ENCODE data around the gene KIF20B. TPM values are rescaled to one million over a fixed set of nuclear protein-coding genes. Genes with fewer than 3 reads are reported as not detected.

KIF20B gene
- total and polyA plus RNA-seq, 2 of the 13 experiments (the other 11 are each of a cell fraction or from before 2014, with no cell fraction given) = 3.5 to 38.6 TPM

DNA sequence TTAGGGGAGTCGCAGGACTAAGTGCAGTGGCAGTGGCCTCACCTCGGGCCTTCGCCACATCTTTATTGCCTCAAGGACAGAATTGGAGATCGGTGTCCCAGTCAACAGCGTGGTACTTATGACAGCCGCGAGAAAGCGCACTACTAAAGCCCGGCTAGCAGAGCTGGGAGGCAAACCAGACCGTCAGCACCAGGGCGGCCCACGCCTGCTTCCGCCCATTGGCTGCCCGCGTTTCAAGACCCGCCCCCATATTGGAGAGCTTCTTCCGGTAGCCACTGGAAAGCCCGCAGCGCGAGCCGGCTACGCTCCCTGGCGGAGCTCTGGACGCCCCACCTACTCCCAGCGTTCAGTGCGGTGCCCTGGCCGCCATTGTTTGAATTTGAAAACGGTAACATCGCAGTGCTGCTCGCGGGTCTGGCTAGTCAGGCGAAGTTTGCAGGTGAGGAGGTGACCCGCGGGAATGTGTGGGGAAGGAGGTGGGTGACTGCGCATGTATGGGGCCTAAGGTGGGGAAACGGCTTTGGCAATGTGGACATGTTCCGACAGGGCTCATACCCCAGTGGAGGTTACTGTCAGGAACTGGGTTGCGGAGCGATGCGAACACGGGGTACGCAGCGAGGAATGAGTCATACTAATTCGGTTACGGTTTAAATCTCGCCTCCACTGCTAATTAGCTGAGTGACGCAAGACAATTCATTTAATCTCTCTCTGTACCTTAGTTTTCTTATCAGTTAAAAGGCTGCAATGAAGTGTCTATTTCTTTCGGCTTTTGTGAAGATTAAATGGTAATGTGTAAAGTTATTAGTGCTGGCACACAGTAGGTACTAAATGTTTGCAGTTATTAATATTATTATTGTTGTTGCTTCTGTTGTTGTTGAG is at the start of gene KIF20B (continued):
- TF ChIP-seq ATF7 (IDR thresholded peaks at IDR 0.05) = no peak
- no peak for TF ChIP-seq ATF7 (CRISPR knock-in tag; IDR thresholded peaks at IDR 0.05)
- TF ChIP-seq MTF2 (CRISPR knock-in tag; IDR thresholded peaks at IDR 0.05; ENCODE audit: borderline replicate concordance) = peak; percentile 44; the same call in 1 of the 2 replicates
- TF ChIP-seq ZNF703 (CRISPR knock-in tag; IDR thresholded peaks at IDR 0.05; ENCODE audit: borderline replicate concordance) = no peak
- peak; percentile 89 for TF ChIP-seq KMT2B (CRISPR knock-in tag; IDR thresholded peaks at IDR 0.05)
- TF ChIP-seq ZNF30 (CRISPR knock-in tag; IDR thresholded peaks at IDR 0.05) = 0 out of 2 replicates have a peak, but pooled peaks have one; percentile 47
- TF ChIP-seq, protein P1, sequence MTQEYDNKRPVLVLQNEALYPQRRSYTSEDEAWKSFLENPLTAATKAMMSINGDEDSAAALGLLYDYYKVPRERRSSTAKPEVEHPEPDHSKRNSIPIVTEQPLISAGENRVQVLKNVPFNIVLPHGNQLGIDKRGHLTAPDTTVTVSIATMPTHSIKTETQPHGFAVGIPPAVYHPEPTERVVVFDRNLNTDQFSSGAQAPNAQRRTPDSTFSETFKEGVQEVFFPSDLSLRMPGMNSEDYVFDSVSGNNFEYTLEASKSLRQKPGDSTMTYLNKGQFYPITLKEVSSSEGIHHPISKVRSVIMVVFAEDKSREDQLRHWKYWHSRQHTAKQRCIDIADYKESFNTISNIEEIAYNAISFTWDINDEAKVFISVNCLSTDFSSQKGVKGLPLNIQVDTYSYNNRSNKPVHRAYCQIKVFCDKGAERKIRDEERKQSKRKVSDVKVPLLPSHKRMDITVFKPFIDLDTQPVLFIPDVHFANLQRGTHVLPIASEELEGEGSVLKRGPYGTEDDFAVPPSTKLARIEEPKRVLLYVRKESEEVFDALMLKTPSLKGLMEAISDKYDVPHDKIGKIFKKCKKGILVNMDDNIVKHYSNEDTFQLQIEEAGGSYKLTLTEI (CRISPR knock-in tag; conservative IDR thresholded peaks at IDR 0.05) = no peak; the same call in 1 of the 2 replicates
- TF ChIP-seq NPAS2 (CRISPR knock-in tag; IDR thresholded peaks at IDR 0.05; ENCODE audit: borderline replicate concordance) = no peak
- TF ChIP-seq, protein P2, sequence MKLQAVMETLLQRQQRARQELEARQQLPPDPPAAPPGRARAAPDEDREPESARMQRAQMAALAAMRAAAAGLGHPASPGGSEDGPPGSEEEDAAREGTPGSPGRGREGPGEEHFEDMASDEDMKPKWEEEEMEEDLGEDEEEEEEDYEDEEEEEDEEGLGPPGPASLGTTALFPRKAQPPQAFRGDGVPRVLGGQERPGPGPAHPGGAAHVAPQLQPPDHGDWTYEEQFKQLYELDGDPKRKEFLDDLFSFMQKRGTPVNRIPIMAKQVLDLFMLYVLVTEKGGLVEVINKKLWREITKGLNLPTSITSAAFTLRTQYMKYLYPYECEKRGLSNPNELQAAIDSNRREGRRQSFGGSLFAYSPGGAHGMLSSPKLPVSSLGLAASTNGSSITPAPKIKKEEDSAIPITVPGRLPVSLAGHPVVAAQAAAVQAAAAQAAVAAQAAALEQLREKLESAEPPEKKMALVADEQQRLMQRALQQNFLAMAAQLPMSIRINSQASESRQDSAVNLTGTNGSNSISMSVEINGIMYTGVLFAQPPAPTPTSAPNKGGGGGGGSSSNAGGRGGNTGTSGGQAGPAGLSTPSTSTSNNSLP (IDR thresholded peaks at IDR 0.05; ENCODE audit: low read depth, low read length) = no peak
- no peak for TF ChIP-seq ZNF251 (CRISPR knock-in tag; IDR thresholded peaks at IDR 0.05)
- no peak; the same call in 1 of the 2 replicates for TF ChIP-seq ZNF782 (CRISPR knock-in tag; IDR thresholded peaks at IDR 0.05; ENCODE audit: borderline replicate concordance)
- no peak for TF ChIP-seq CBX2 (IDR thresholded peaks at IDR 0.05; ENCODE audit: low read depth, low read length)
- TF ChIP-seq CBX2 (CRISPR knock-in tag; IDR thresholded peaks at IDR 0.05; ENCODE audit: low read depth) = no peak
- TF ChIP-seq BHLHE40 (IDR thresholded peaks at IDR 0.05; ENCODE audit: low read length) = no peak
- no peak for TF ChIP-seq ZNF138 (CRISPR knock-in tag; IDR thresholded peaks at IDR 0.05; ENCODE audit: low read depth)
- TF ChIP-seq ARNT (IDR thresholded peaks at IDR 0.05) = no peak
- no peak for TF ChIP-seq ZNF713 (CRISPR knock-in tag; IDR thresholded peaks at IDR 0.05)
- TF ChIP-seq, protein P3, sequence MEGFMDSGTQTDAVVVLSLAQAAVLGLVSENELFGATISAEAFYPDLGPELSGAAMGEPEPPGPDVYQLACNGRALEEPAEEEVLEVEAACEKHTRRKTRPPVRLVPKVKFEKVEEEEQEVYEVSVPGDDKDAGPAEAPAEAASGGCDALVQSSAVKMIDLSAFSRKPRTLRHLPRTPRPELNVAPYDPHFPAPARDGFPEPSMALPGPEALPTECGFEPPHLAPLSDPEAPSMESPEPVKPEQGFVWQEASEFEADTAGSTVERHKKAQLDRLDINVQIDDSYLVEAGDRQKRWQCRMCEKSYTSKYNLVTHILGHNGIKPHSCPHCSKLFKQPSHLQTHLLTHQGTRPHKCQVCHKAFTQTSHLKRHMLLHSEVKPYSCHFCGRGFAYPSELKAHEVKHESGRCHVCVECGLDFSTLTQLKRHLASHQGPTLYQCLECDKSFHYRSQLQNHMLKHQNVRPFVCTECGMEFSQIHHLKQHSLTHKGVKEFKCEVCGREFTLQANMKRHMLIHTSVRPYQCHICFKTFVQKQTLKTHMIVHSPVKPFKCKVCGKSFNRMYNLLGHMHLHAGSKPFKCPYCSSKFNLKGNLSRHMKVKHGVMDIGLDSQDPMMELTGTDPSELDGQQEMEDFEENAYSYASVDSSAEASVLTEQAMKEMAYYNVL (CRISPR knock-in tag; IDR thresholded peaks at IDR 0.05; ENCODE audit: borderline replicate concordance) = no peak; the same call in 1 of the 2 replicates
- TF ChIP-seq ZNF160 (CRISPR knock-in tag; IDR thresholded peaks at IDR 0.05) = no peak; the same call in none of the 2 replicates
- TF ChIP-seq ZFY (CRISPR knock-in tag; IDR thresholded peaks at IDR 0.05) = peak; percentile 71
- TF ChIP-seq ZNF589 (CRISPR knock-in tag; conservative IDR thresholded peaks at IDR 0.05) = peak; percentile 97; the same call in 1 of the 2 replicates
- peak; percentile 56; the same call in 1 of the 2 replicates for TF ChIP-seq ZMYM3 (CRISPR knock-in tag; IDR thresholded peaks at IDR 0.05)
- TF ChIP-seq ZNF558 (CRISPR knock-in tag; IDR thresholded peaks at IDR 0.05; ENCODE audit: borderline replicate concordance) = no peak
- no peak for TF ChIP-seq SKI (IDR thresholded peaks at IDR 0.05; ENCODE audit: partially characterized antibody)
